ENCODE results near the gene AKR1E2.
A peak's percentile ranks its signal among the peaks of the same experiment; 100 is the strongest.

Gene AKR1E2

GRCh38 chr10:4848356-4849041, 22.5 kb downstream of the AKR1E2 start:
- no peak for DNase-seq (ENCODE audit: low read depth)
- H3K4me3 ChIP-seq (ENCODE audit: low read length): no peak overlapping the region
- TF ChIP-seq, protein P1, sequence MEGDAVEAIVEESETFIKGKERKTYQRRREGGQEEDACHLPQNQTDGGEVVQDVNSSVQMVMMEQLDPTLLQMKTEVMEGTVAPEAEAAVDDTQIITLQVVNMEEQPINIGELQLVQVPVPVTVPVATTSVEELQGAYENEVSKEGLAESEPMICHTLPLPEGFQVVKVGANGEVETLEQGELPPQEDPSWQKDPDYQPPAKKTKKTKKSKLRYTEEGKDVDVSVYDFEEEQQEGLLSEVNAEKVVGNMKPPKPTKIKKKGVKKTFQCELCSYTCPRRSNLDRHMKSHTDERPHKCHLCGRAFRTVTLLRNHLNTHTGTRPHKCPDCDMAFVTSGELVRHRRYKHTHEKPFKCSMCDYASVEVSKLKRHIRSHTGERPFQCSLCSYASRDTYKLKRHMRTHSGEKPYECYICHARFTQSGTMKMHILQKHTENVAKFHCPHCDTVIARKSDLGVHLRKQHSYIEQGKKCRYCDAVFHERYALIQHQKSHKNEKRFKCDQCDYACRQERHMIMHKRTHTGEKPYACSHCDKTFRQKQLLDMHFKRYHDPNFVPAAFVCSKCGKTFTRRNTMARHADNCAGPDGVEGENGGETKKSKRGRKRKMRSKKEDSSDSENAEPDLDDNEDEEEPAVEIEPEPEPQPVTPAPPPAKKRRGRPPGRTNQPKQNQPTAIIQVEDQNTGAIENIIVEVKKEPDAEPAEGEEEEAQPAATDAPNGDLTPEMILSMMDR (conservative IDR thresholded peaks at IDR 0.05; ENCODE audit: low read depth, low read length): no peak

- no peak for DNase-seq (ENCODE audit: low read depth)
- TF ChIP-seq, protein P1 (conservative IDR thresholded peaks at IDR 0.05; ENCODE audit: low read depth, low read length): no peak
- H3K4me3 ChIP-seq (ENCODE audit: low read length): no peak overlapping the region
Observed at GRCh38 chr10:4849042-4849402, 23.0 kb downstream of the AKR1E2 start.

DNA sequence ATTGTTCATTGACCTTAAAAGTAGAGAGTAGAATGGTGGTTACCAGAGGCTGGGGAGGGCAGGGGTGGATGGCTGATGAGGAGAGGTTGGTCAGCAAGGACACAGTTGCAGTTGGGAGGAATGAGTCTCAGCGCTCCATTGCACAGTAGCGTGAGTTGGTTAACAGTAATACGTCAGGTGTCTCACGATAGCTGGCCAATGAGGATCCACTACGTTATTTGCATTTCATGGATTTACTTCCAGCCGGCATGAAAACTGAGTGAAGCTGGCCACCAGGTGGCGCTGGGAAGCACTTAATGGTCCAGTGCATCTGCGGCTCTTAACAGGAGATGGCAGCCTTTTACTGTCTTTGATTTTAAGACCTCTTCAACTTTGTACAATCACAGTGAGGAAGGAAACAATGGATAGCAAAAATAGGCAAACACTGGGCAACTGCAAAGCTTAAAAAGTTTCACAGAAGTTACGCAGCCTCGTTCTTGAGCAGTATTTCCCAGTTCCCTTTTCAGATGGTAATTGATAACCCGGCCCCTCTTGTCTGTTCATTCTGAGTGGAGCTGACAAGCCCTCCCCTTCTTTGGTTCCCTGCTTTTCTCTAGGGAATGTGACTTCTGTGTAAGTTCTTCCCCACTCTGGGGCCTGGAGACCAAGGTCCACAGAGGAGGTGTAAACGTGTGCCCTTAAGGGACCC, 23.7 kb downstream of the AKR1E2 start:
- TF ChIP-seq, protein P1 (conservative IDR thresholded peaks at IDR 0.05; ENCODE audit: low read depth, low read length): peak; percentile 98
- DNase-seq (ENCODE audit: low read depth): peak; percentile 75
- no peak overlapping the region for H3K4me3 ChIP-seq (ENCODE audit: low read length)

GRCh38 chr10:4850397-4850796, 24.4 kb downstream of the AKR1E2 start:
- H3K4me3 ChIP-seq (ENCODE audit: low read length): no peak overlapping the region
- no peak for DNase-seq (ENCODE audit: low read depth)
- TF ChIP-seq, protein P1 (conservative IDR thresholded peaks at IDR 0.05; ENCODE audit: low read depth, low read length): no peak

DNA sequence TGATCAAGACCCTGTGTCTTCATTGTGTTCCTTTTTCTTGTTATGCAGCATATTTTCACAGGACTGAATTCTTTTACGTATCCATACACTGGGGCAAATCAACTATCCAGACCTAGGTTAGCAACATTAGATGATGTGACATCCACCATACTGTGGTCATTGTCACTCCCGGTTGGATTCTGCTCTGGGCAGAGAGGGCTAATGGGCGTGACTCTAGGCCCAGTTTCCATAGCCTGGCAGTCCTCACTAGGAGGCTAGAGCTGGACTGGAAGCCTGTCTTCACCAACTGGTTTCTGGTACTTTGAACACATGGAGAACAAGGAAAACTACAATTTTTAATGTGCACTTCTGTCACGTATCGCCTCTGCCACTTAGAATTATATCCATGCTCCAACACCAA, 25.2 kb downstream of the AKR1E2 start:
- TF ChIP-seq, protein P1 (conservative IDR thresholded peaks at IDR 0.05; ENCODE audit: low read depth, low read length): no peak
- no peak for DNase-seq (ENCODE audit: low read depth)
- no peak overlapping the region for H3K4me3 ChIP-seq (ENCODE audit: low read length)

DNA sequence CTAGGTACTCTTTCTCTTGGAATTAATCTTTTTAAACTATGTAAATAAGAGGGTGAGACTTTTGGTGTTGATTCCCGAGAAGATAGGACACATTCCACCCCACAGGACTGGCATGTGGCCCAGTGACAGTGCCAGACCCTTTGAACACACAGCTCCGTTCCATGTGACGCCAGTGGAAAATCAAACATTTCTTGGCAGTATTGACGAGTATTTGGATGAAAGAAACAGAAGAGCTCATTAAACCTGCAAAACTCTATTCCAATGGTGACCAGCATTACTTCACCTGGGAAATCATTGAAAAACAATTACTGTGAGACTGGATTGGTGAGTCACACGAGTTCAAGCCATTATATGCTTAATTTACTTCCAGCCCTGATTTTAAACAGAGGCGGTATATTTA, 25.8 kb downstream of the AKR1E2 start:
- TF ChIP-seq, protein P1 (conservative IDR thresholded peaks at IDR 0.05; ENCODE audit: low read depth, low read length): no peak
- DNase-seq (ENCODE audit: low read depth): no peak
- no peak overlapping the region for H3K4me3 ChIP-seq (ENCODE audit: low read length)
